ENCODE measurements around the gene NFS1.

NFS1 gene

GRCh38 chr20:35680452-35681183 lies 18.5 kb downstream of the NFS1 start:
- TF ChIP-seq POLR2AphosphoS5 (IDR thresholded peaks at IDR 0.05; ENCODE audit: low read depth) (no peak), GABPA (IDR thresholded peaks at IDR 0.05; ENCODE audit: low read depth) (no peak), CTCF (IDR thresholded peaks at IDR 0.05; ENCODE audit: insufficient read depth, low read length) (no peak), REST (IDR thresholded peaks at IDR 0.05; ENCODE audit: insufficient replicate concordance, low read depth) (no peak), SPI1 (IDR thresholded peaks at IDR 0.05; ENCODE audit: borderline replicate concordance, low read depth) (peak; percentile 62; the same call in 1 of the 2 replicates)
- Histone ChIP-seq H3K27me3 (ENCODE audit: insufficient read depth, poor library complexity, severe bottlenecking) (no peaks in the 10 kb centered on the region), H3K27ac (replicated peaks) (peak overlapping the region; percentile 36), H3K4me3 (replicated peaks; ENCODE audit: insufficient read depth, low read length) (no peak overlapping the region)
- peak in 1 of 2 experiments; percentile 65 for DNase-seq (ENCODE audit: low read depth in 1 of 2, low spot score in 1 of 2)

- DNase-seq (ENCODE audit: low read depth in 1 of 2, low spot score in 1 of 2), result no peak
- no peak for TF ChIP-seq CTCF (IDR thresholded peaks at IDR 0.05; ENCODE audit: insufficient read depth, low read length)
- TF ChIP-seq POLR2AphosphoS5 (IDR thresholded peaks at IDR 0.05; ENCODE audit: low read depth), result no peak
- no peak for TF ChIP-seq SPI1 (IDR thresholded peaks at IDR 0.05; ENCODE audit: borderline replicate concordance, low read depth)
- TF ChIP-seq REST (IDR thresholded peaks at IDR 0.05; ENCODE audit: insufficient replicate concordance, low read depth), result no peak
- no peak for TF ChIP-seq GABPA (IDR thresholded peaks at IDR 0.05; ENCODE audit: low read depth)
- Histone ChIP-seq H3K4me3 (replicated peaks; ENCODE audit: insufficient read depth, low read length) (no peak overlapping the region), H3K27me3 (ENCODE audit: insufficient read depth, poor library complexity, severe bottlenecking) (no peaks in the 10 kb centered on the region), H3K27ac (replicated peaks) (no peak overlapping the region)
Measured at GRCh38 chr20:35674921-35675320, 24.2 kb downstream of the NFS1 start.

- no peak for DNase-seq (ENCODE audit: low read depth in 1 of 2, low spot score in 1 of 2)
- no peak overlapping the region for H3K4me3 ChIP-seq (replicated peaks; ENCODE audit: insufficient read depth, low read length)
- TF ChIP-seq GABPA (IDR thresholded peaks at IDR 0.05; ENCODE audit: low read depth), result no peak
- TF ChIP-seq CTCF (IDR thresholded peaks at IDR 0.05; ENCODE audit: insufficient read depth, low read length), result no peak
- no peak for TF ChIP-seq POLR2AphosphoS5 (IDR thresholded peaks at IDR 0.05; ENCODE audit: low read depth)
- TF ChIP-seq REST (IDR thresholded peaks at IDR 0.05; ENCODE audit: insufficient replicate concordance, low read depth), result no peak
- no peak for TF ChIP-seq SPI1 (IDR thresholded peaks at IDR 0.05; ENCODE audit: borderline replicate concordance, low read depth)
- no peaks in the 10 kb centered on the region for H3K27me3 ChIP-seq (ENCODE audit: insufficient read depth, poor library complexity, severe bottlenecking)
- H3K27ac ChIP-seq (replicated peaks), result no peak overlapping the region
Measured at GRCh38 chr20:35673884-35674283, 25.3 kb downstream of the NFS1 start.

All from HL-60 (cell line).